ENCODE measurements around the gene CCDC188. TPM values are rescaled to one million over a fixed set of nuclear protein-coding genes. Genes with fewer than 3 reads are reported as not detected.
A peak's percentile ranks its signal among the peaks of the same experiment; 100 is the strongest.

The CCDC188 gene
- total and polyA plus RNA-seq, 4 experiments from 2014 or later, result not detected

GRCh38 chr22:20109411-20110358 lies 41.2 kb downstream of the CCDC188 start:
- Histone ChIP-seq H3K4me1 (ENCODE audit: insufficient read depth, low read length) (peaks cover 3% of the 10 kb centered on the region), H3K27ac (ENCODE audit: low read depth, low read length) (no peak overlapping the region), H3K4me3 (ENCODE audit: low read length in 2 of 2) (no peak overlapping the region), H3K9me3 (ENCODE audit: control insufficient read depth in 1 of 2, low read length in 2 of 2) (no peaks in the 10 kb centered on the region), H3K27me3 (ENCODE audit: insufficient read depth, low read length) (no peaks in the 10 kb centered on the region), H3K36me3 (ENCODE audit: insufficient read depth, low read length) (peaks cover 73% of the 10 kb centered on the region)
- H3K4me1 Mint-ChIP-seq, result peaks cover 0 to 8% (median 5%) of the 10 kb centered on the region in 4 donors
- CTCF ChIA-PET (ENCODE audit: partially characterized antibody), result no interaction called here
- DNase-seq, result peak in 1 of 5 donors; percentile 22
- H3K9me3 Mint-ChIP-seq, result no peaks in the 10 kb centered on the region
- POLR2A ChIA-PET (ENCODE audit: partially characterized antibody), result interaction anchor here (1.0 to 1.3 kb wide), 3 partner anchors 19 to 33 kb away, joined by 3 to 4 read pairs (median 3); no protein-coding TSS in a partner anchor
- no peaks in the 10 kb centered on the region for H3K27me3 Mint-ChIP-seq
- no peak overlapping the region for H3K4me3 Mint-ChIP-seq
- peak overlapping the region in 1 of 7 donors; percentile 22 for H3K27ac Mint-ChIP-seq
- intact Hi-C loops (cut with micrococcal nuclease), result no loop called here
- H3K36me3 Mint-ChIP-seq, result peaks cover 6 to 58% of the 10 kb centered on the region in 2 donors

GRCh38 chr22:20108757-20109230 lies 42.1 kb downstream of the CCDC188 start:
- intact Hi-C loops (cut with micrococcal nuclease), result no loop called here
- no peak overlapping the region for H3K27ac ChIP-seq (ENCODE audit: low read depth, low read length)
- H3K4me3 ChIP-seq (ENCODE audit: low read length in 2 of 2), result no peak overlapping the region
- Mint-ChIP-seq H3K36me3 (peaks cover 3 to 55% of the 10 kb centered on the region in 2 donors), H3K4me3 (no peak overlapping the region), H3K27ac (peak overlapping the region in 1 of 7 donors; percentile 44), H3K27me3 (no peaks in the 10 kb centered on the region), H3K9me3 (no peaks in the 10 kb centered on the region), H3K4me1 (peaks cover 0 to 5% (median 4%) of the 10 kb centered on the region in 4 donors)
- peaks cover 68% of the 10 kb centered on the region for H3K36me3 ChIP-seq (ENCODE audit: insufficient read depth, low read length)
- H3K27me3 ChIP-seq (ENCODE audit: insufficient read depth, low read length), result no peaks in the 10 kb centered on the region
- H3K9me3 ChIP-seq (ENCODE audit: control insufficient read depth in 1 of 2, low read length in 2 of 2), result no peaks in the 10 kb centered on the region
- peaks cover 3% of the 10 kb centered on the region for H3K4me1 ChIP-seq (ENCODE audit: insufficient read depth, low read length)
- ChIA-PET POLR2A (ENCODE audit: partially characterized antibody) (interaction anchor here (1.0 kb wide), 1 partner anchor 26 kb away, joined by 3 read pairs; no protein-coding TSS in a partner anchor), CTCF (ENCODE audit: partially characterized antibody) (no interaction called here)
- peak in 1 of 5 donors; percentile 29 for DNase-seq

GRCh38 chr22:20107951-20108756 lies 42.7 kb downstream of the CCDC188 start:
- H3K4me3 ChIP-seq (ENCODE audit: low read length in 2 of 2), result no peak overlapping the region
- peaks cover 3% of the 10 kb centered on the region for H3K4me1 ChIP-seq (ENCODE audit: insufficient read depth, low read length)
- Mint-ChIP-seq H3K27ac (peak overlapping the region in 2 of 7 donors; percentile 48 to 69), H3K36me3 (peaks cover 3 to 60% of the 10 kb centered on the region in 2 donors), H3K9me3 (no peaks in the 10 kb centered on the region), H3K4me1 (peaks cover 0 to 5% (median 4%) of the 10 kb centered on the region in 4 donors), H3K27me3 (no peaks in the 10 kb centered on the region), H3K4me3 (no peak overlapping the region)
- H3K36me3 ChIP-seq (ENCODE audit: insufficient read depth, low read length), result peaks cover 67% of the 10 kb centered on the region
- POLR2A ChIA-PET (ENCODE audit: partially characterized antibody), result interaction anchor here (0.9 kb wide), 1 partner anchor 9 kb away, joined by 5 read pairs; the partner anchor contains the start of gene TRMT2A
- H3K27ac ChIP-seq (ENCODE audit: low read depth, low read length), result no peak overlapping the region
- H3K9me3 ChIP-seq (ENCODE audit: control insufficient read depth in 1 of 2, low read length in 2 of 2), result no peaks in the 10 kb centered on the region
- CTCF ChIA-PET (ENCODE audit: partially characterized antibody), result no interaction called here
- DNase-seq, result peak in 1 of 5 donors; percentile 31
- H3K27me3 ChIP-seq (ENCODE audit: insufficient read depth, low read length), result no peaks in the 10 kb centered on the region
- intact Hi-C loops (cut with micrococcal nuclease), result no loop called here

- H3K4me3 ChIP-seq (ENCODE audit: low read length in 2 of 2), result no peak overlapping the region
- H3K27ac ChIP-seq (ENCODE audit: low read depth, low read length), result no peak overlapping the region
- H3K4me1 ChIP-seq (ENCODE audit: insufficient read depth, low read length), result peaks cover 3% of the 10 kb centered on the region
- CTCF ChIA-PET (ENCODE audit: partially characterized antibody), result interaction anchor here (0.6 to 0.8 kb wide), 2 partner anchors 159 to 413 kb away, joined by 3 read pairs; no protein-coding TSS in a partner anchor
- no peak overlapping the region for H3K4me3 Mint-ChIP-seq
- H3K36me3 ChIP-seq (ENCODE audit: insufficient read depth, low read length), result peaks cover 62% of the 10 kb centered on the region
- H3K27me3 Mint-ChIP-seq, result no peaks in the 10 kb centered on the region
- peak overlapping the region in 2 of 7 donors; percentile 48 to 69 for H3K27ac Mint-ChIP-seq
- intact Hi-C loops (cut with micrococcal nuclease), result no loop called here
- POLR2A ChIA-PET (ENCODE audit: partially characterized antibody), result interaction anchor here (0.9 kb wide), 1 partner anchor 10 kb away, joined by 5 read pairs; the partner anchor contains the start of gene TRMT2A
- H3K36me3 Mint-ChIP-seq, result peaks cover 3 to 61% of the 10 kb centered on the region in 2 donors
- no peaks in the 10 kb centered on the region for H3K9me3 Mint-ChIP-seq
- H3K9me3 ChIP-seq (ENCODE audit: control insufficient read depth in 1 of 2, low read length in 2 of 2), result no peaks in the 10 kb centered on the region
- H3K4me1 Mint-ChIP-seq, result peaks cover 1 to 6% (median 4%) of the 10 kb centered on the region in 4 donors
- H3K27me3 ChIP-seq (ENCODE audit: insufficient read depth, low read length), result no peaks in the 10 kb centered on the region
- peak in 1 of 5 donors; percentile 6 for DNase-seq
Measured at GRCh38 chr22:20107471-20107901, 43.4 kb downstream of the CCDC188 start.

GRCh38 chr22:20106849-20107237 lies 44.0 kb downstream of the CCDC188 start:
- Mint-ChIP-seq H3K36me3 (peaks cover 3 to 59% of the 10 kb centered on the region in 2 donors), H3K27ac (peak overlapping the region in 2 of 7 donors; percentile 53 to 55), H3K9me3 (no peaks in the 10 kb centered on the region), H3K27me3 (no peaks in the 10 kb centered on the region), H3K4me1 (peaks cover 3 to 10% (median 7%) of the 10 kb centered on the region in 4 donors), H3K4me3 (no peak overlapping the region)
- Histone ChIP-seq H3K4me3 (ENCODE audit: low read length in 2 of 2) (no peak overlapping the region), H3K9me3 (ENCODE audit: control insufficient read depth in 1 of 2, low read length in 2 of 2) (no peaks in the 10 kb centered on the region), H3K36me3 (ENCODE audit: insufficient read depth, low read length) (peaks cover 64% of the 10 kb centered on the region), H3K27me3 (ENCODE audit: insufficient read depth, low read length) (no peaks in the 10 kb centered on the region), H3K27ac (ENCODE audit: low read depth, low read length) (no peak overlapping the region), H3K4me1 (ENCODE audit: insufficient read depth, low read length) (no peaks in the 10 kb centered on the region)
- CTCF ChIA-PET (ENCODE audit: partially characterized antibody), result interaction anchor here (0.8 kb wide), 1 partner anchor 159 kb away, joined by 3 read pairs; no protein-coding TSS in a partner anchor
- intact Hi-C loops (cut with micrococcal nuclease), result no loop called here
- peak in 1 of 5 donors; percentile 15 for DNase-seq
- POLR2A ChIA-PET (ENCODE audit: partially characterized antibody), result no interaction called here

- CTCF ChIA-PET (ENCODE audit: partially characterized antibody), result no interaction called here
- Mint-ChIP-seq H3K27me3 (no peaks in the 10 kb centered on the region), H3K36me3 (peaks cover 3 to 57% of the 10 kb centered on the region in 2 donors), H3K4me3 (no peak overlapping the region), H3K27ac (no peak overlapping the region), H3K4me1 (peaks cover 2 to 8% (median 6%) of the 10 kb centered on the region in 4 donors), H3K9me3 (no peaks in the 10 kb centered on the region)
- POLR2A ChIA-PET (ENCODE audit: partially characterized antibody), result no interaction called here
- intact Hi-C loops (cut with micrococcal nuclease), result no loop called here
- Histone ChIP-seq H3K4me3 (ENCODE audit: low read length in 2 of 2) (no peak overlapping the region), H3K4me1 (ENCODE audit: insufficient read depth, low read length) (no peaks in the 10 kb centered on the region), H3K36me3 (ENCODE audit: insufficient read depth, low read length) (peaks cover 64% of the 10 kb centered on the region), H3K27ac (ENCODE audit: low read depth, low read length) (no peak overlapping the region), H3K9me3 (ENCODE audit: control insufficient read depth in 1 of 2, low read length in 2 of 2) (no peaks in the 10 kb centered on the region), H3K27me3 (ENCODE audit: insufficient read depth, low read length) (no peaks in the 10 kb centered on the region)
- DNase-seq, result peak in 1 of 5 donors; percentile 28
Measured at GRCh38 chr22:20106205-20106848, 44.5 kb downstream of the CCDC188 start.

All from CD4-positive, alpha-beta memory T cell (primary cell).